PC-9 (cell line): Measurements from ENCODE around the gene ZNF487.

Experiments used
- EZH2 ChIP-seq: fragments of 200-600 bp; sonication (generic); IDR thresholded peaks from 2 replicates; pipeline ENCODE4 v1.8.0; 2017; ENCODE audit warnings: antibody characterized with exemption, low read depth
- TF ChIP-seq, protein P1 (sequence below): fragments of 200-600 bp; sonication (generic); conservative IDR thresholded peaks from 2 replicates; pipeline ENCODE4 v1.6.1; 2017; ENCODE audit warnings: mixed run types, antibody characterized with exemption, mild to moderate bottlenecking, moderate library complexity

DNA sequence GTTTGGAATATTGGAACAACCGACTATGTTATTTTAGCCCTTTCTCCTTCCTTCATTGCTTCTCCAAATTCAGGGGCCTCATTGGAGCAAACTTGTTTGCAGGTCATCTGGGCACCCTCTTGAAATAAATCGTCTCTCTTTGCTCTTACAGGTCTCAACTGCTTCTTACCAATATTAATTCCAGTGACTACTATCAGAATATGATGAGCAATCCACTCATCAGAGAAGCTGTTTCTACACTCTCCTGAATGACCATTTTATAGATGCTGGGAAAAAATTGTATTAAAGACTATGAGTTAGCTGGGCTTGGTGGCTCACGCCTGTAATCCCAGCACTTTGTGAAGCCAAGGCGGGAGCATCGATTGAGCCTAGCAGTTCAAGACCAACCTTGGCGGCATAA, 15.4 kb upstream of the ZNF487 start:
- TF ChIP-seq, protein P1, sequence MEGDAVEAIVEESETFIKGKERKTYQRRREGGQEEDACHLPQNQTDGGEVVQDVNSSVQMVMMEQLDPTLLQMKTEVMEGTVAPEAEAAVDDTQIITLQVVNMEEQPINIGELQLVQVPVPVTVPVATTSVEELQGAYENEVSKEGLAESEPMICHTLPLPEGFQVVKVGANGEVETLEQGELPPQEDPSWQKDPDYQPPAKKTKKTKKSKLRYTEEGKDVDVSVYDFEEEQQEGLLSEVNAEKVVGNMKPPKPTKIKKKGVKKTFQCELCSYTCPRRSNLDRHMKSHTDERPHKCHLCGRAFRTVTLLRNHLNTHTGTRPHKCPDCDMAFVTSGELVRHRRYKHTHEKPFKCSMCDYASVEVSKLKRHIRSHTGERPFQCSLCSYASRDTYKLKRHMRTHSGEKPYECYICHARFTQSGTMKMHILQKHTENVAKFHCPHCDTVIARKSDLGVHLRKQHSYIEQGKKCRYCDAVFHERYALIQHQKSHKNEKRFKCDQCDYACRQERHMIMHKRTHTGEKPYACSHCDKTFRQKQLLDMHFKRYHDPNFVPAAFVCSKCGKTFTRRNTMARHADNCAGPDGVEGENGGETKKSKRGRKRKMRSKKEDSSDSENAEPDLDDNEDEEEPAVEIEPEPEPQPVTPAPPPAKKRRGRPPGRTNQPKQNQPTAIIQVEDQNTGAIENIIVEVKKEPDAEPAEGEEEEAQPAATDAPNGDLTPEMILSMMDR, result no peak
- TF ChIP-seq EZH2, result no peak
